K562 (cell line): ENCODE data around the gene FPR1. TPM values are rescaled to one million over a fixed set of nuclear protein-coding genes. Genes with fewer than 3 reads are reported as not detected.
A peak's percentile ranks its signal among the peaks of the same experiment; 100 is the strongest.

Source experiments
- CBX1 ChIP-seq: sonication (generic); IDR thresholded peaks from 2 replicates; pipeline ENCODE4 v1.6.1; 2016; ENCODE audit warnings: antibody characterized with exemption, low read depth, mild to moderate bottlenecking
- FOSL1 ChIP-seq: fragments of 200-800 bp; sonication (Bioruptor generic); conservative IDR thresholded peaks from 2 replicates; pipeline ENCODE4 v1.6.1; 2016; ENCODE audit warnings: missing genetic modification characterization, missing compliant biosample characterization
- GATAD2B ChIP-seq: fragments of 450-650 bp; IDR thresholded peaks from 2 replicates; pipeline ENCODE4 v1.6.1; 2017; ENCODE audit warnings: mild to moderate bottlenecking, borderline replicate concordance
- GTF2A2 ChIP-seq: IDR thresholded peaks from 2 replicates; pipeline ENCODE4 v1.6.1; 2016; ENCODE audit warnings: mild to moderate bottlenecking, missing genetic modification characterization, missing compliant biosample characterization
- ILF3 ChIP-seq: fragments of 450-650 bp; IDR thresholded peaks from 2 replicates; pipeline ENCODE4 v1.6.1; 2018; ENCODE audit warnings: antibody characterized with exemption, mild to moderate bottlenecking, moderate library complexity, borderline replicate concordance
- LCOR ChIP-seq: sonication (generic); formaldehyde crosslinking; IDR thresholded peaks from 2 replicates; pipeline ENCODE4 v1.8.0; 2022; ENCODE audit warnings: mild to moderate bottlenecking, missing genetic modification reagents
- MAZ ChIP-seq, 2 experiments: fragments of 450-650 bp in 1 of 2; sonication (generic) in 1 of 2; formaldehyde crosslinking; IDR thresholded peaks in 1 of 2; conservative IDR thresholded peaks in 1 of 2; 2 replicates each; pipeline versions ENCODE4 v1.4.0 to v1.5.0; 2020; ENCODE audit warnings: mild to moderate bottlenecking in 1 of 2, missing genetic modification reagents in 1 of 2
- PHF20 ChIP-seq: fragments of 450-650 bp; IDR thresholded peaks from 2 replicates; pipeline ENCODE4 v1.6.1; 2018; ENCODE audit not compliant: partially characterized antibody
- SAP30 ChIP-seq: fragments of 200-600 bp; sonication (generic); IDR thresholded peaks from 2 replicates; pipeline ENCODE4 v1.6.1; 2012; ENCODE audit warnings: borderline replicate concordance, low read depth, mild to moderate bottlenecking, moderate library complexity, low read length, control low read depth, inconsistent platforms; ENCODE audit not compliant: insufficient read depth, poor library complexity, severe bottlenecking
- SIN3B ChIP-seq: fragments of 450-650 bp; IDR thresholded peaks from 2 replicates; pipeline ENCODE4 v1.6.1; 2017; ENCODE audit warnings: low read depth, mild to moderate bottlenecking, moderate library complexity
- TAF9B ChIP-seq: fragments of 450-650 bp; IDR thresholded peaks from 2 replicates; pipeline ENCODE4 v1.6.1; 2018; ENCODE audit warnings: mild to moderate bottlenecking; ENCODE audit not compliant: partially characterized antibody
- TBP ChIP-seq: optimal IDR thresholded peaks from 2 replicates; pipeline ENCODE3; 2011; ENCODE audit warnings: low read depth, low read length, improper control_type of control experiment
- ZBTB7A ChIP-seq: IDR thresholded peaks from 2 replicates; pipeline ENCODE4 v1.6.1; 2011; ENCODE audit warnings: low read depth, mild to moderate bottlenecking, low read length, moderate library complexity, borderline replicate concordance; ENCODE audit not compliant: control insufficient read depth
- ZNF696 ChIP-seq: fragments of 250-450 bp; sonication (Bioruptor Pico); conservative IDR thresholded peaks from 2 replicates; pipeline ENCODE4 v1.4.0; 2020; ENCODE audit warnings: mild to moderate bottlenecking, moderate library complexity
- polyA plus RNA-seq, 8 experiments: library from polyadenylated mRNA; depleted of rRNA in 4 of 8; stranded (reverse) in 5 of 8; unstranded in 3 of 8; fragments of >200 nt; fragmentation: Nextera tagmentation in 2 of 8; fragmentation: Illumina TruSeq in 1 of 8; extraction: Ambion mirVana in 2 of 8; extraction: Trizol in 1 of 8; gene quantifications; 2 replicates each; pipeline versions ENCODE4 v1.2.1 to v1.2.3, GENCODE V29; 2011 to 2014; ENCODE audit warnings: inconsistent platforms in 1 of 8, missing spikeins in 1 of 8
- total RNA-seq, 7 experiments: library from RNA; depleted of rRNA in 6 of 7; stranded (reverse); fragments of >200 nt in 6 of 7; fragmentation: Illumina TruSeq in 2 of 7; extraction: Trizol in 2 of 7; gene quantifications; 2 replicates each; pipeline versions ENCODE4 v1.2.1 to v1.2.3, GENCODE V29; 2011 to 2021; ENCODE audit warnings: low replicate concordance in 1 of 7
- TF ChIP-seq, protein P1 (sequence below): fragments of 250-450 bp; sonication (Bioruptor Pico); IDR thresholded peaks from 2 replicates; pipeline ENCODE4 v1.4.0; 2020; ENCODE audit warnings: mild to moderate bottlenecking, moderate library complexity, borderline replicate concordance
- TF ChIP-seq, protein P2 (sequence below): sonication (generic); formaldehyde crosslinking; IDR thresholded peaks from 2 replicates; pipeline ENCODE4 v1.8.0; 2022; ENCODE audit warnings: mild to moderate bottlenecking, missing genetic modification reagents
- TF ChIP-seq, protein P3 (sequence below): IDR thresholded peaks from 2 replicates; pipeline ENCODE4 v1.6.1; 2012; ENCODE audit warnings: low read depth, low read length, improper control_type of control experiment, borderline replicate concordance

FPR1 gene
- total and polyA plus RNA-seq, 9 of the 15 experiments (the other 6 are each of a cell fraction or from before 2014, with no cell fraction given) = 0.06 to 0.25 (median 0.14) TPM; not detected in 4

DNA sequence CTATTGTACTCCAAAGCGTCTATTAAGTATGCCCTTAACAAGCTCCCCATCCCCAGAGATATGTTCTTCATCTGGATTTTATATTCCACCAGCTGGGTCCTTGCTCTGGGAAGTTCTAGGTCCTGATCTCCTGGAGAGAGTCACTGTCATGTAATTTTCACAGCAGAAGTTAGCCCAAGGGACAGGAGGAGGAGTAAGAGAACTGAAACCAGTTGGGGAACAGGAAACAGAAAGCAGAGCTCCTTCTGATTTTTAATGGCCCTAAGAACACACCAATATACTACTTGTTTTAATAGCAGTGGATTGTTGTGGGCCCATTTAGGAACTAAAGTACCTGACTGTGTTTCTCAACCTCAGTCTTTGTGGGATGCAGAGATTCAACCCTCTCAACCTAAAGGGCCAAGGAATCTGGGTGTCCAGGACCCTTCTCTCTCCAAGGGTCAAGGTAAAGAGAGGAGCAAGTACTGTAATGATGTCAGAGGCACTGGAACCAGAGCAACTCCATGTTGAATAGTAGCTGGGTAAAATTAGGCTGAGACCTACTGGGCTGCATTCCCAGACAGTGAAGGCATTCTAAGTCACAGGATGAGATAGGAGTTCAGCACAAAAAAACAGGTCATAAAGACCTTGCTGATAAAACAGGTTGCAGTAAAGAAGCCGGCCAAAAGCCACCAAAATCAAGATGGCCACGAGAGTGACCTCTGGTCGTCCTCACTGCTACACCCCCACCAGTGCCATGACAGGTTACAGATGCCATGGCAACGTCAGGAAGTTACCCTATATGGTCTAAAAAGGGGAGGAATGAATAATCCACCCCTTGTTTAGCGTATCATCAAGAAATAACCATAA, 35.2 kb upstream of the FPR1 start (continued):
- TF ChIP-seq, protein P1, sequence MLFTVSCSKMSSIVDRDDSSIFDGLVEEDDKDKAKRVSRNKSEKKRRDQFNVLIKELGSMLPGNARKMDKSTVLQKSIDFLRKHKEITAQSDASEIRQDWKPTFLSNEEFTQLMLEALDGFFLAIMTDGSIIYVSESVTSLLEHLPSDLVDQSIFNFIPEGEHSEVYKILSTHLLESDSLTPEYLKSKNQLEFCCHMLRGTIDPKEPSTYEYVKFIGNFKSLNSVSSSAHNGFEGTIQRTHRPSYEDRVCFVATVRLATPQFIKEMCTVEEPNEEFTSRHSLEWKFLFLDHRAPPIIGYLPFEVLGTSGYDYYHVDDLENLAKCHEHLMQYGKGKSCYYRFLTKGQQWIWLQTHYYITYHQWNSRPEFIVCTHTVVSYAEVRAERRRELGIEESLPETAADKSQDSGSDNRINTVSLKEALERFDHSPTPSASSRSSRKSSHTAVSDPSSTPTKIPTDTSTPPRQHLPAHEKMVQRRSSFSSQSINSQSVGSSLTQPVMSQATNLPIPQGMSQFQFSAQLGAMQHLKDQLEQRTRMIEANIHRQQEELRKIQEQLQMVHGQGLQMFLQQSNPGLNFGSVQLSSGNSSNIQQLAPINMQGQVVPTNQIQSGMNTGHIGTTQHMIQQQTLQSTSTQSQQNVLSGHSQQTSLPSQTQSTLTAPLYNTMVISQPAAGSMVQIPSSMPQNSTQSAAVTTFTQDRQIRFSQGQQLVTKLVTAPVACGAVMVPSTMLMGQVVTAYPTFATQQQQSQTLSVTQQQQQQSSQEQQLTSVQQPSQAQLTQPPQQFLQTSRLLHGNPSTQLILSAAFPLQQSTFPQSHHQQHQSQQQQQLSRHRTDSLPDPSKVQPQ = peak; percentile 86
- TF ChIP-seq LCOR (CRISPR knock-in tag) (no peak), ILF3 (no peak), GATAD2B (no peak), SIN3B (no peak), SAP30 (no peak), ZBTB7A (no peak), CBX1 (no peak), PHF20 (no peak), MAZ (CRISPR knock-in tag; conservative IDR thresholded peaks at IDR 0.05 in 1 of 2, IDR thresholded peaks at IDR 0.05 in 1 of 2) (peak in 1 of 2 experiments; percentile 80; a peak in 2 of 4 replicates), FOSL1 (tag) (peak; percentile 76), TBP (no peak), GTF2A2 (tag) (peak; percentile 98), TAF9B (no peak), ZNF696 (CRISPR knock-in tag) (peak; percentile 60)
- TF ChIP-seq, protein P2, sequence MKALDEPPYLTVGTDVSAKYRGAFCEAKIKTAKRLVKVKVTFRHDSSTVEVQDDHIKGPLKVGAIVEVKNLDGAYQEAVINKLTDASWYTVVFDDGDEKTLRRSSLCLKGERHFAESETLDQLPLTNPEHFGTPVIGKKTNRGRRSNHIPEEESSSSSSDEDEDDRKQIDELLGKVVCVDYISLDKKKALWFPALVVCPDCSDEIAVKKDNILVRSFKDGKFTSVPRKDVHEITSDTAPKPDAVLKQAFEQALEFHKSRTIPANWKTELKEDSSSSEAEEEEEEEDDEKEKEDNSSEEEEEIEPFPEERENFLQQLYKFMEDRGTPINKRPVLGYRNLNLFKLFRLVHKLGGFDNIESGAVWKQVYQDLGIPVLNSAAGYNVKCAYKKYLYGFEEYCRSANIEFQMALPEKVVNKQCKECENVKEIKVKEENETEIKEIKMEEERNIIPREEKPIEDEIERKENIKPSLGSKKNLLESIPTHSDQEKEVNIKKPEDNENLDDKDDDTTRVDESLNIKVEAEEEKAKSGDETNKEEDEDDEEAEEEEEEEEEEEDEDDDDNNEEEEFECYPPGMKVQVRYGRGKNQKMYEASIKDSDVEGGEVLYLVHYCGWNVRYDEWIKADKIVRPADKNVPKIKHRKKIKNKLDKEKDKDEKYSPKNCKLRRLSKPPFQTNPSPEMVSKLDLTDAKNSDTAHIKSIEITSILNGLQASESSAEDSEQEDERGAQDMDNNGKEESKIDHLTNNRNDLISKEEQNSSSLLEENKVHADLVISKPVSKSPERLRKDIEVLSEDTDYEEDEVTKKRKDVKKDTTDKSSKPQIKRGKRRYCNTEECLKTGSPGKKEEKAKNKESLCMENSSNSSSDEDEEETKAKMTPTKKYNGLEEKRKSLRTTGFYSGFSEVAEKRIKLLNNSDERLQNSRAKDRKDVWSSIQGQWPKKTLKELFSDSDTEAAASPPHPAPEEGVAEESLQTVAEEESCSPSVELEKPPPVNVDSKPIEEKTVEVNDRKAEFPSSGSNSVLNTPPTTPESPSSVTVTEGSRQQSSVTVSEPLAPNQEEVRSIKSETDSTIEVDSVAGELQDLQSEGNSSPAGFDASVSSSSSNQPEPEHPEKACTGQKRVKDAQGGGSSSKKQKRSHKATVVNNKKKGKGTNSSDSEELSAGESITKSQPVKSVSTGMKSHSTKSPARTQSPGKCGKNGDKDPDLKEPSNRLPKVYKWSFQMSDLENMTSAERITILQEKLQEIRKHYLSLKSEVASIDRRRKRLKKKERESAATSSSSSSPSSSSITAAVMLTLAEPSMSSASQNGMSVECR (CRISPR knock-in tag) = no peak
- TF ChIP-seq, protein P3, sequence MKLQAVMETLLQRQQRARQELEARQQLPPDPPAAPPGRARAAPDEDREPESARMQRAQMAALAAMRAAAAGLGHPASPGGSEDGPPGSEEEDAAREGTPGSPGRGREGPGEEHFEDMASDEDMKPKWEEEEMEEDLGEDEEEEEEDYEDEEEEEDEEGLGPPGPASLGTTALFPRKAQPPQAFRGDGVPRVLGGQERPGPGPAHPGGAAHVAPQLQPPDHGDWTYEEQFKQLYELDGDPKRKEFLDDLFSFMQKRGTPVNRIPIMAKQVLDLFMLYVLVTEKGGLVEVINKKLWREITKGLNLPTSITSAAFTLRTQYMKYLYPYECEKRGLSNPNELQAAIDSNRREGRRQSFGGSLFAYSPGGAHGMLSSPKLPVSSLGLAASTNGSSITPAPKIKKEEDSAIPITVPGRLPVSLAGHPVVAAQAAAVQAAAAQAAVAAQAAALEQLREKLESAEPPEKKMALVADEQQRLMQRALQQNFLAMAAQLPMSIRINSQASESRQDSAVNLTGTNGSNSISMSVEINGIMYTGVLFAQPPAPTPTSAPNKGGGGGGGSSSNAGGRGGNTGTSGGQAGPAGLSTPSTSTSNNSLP = no peak
